Activated CD8-positive, alpha-beta memory T cell treated with anti-CD3 and anti-CD28 coated beads for 1 hour (primary cell): ENCODE data around the gene CARD19.

Experiments
- DNase-seq, 2 donors: peaks; one replicate each; pipeline ENCODE4 v3.0.0-alpha.2; 2020; ENCODE audit warnings: low read depth in 1 of 2; ENCODE audit errors: extremely low read depth in 1 of 2

The CARD19 gene

DNA sequence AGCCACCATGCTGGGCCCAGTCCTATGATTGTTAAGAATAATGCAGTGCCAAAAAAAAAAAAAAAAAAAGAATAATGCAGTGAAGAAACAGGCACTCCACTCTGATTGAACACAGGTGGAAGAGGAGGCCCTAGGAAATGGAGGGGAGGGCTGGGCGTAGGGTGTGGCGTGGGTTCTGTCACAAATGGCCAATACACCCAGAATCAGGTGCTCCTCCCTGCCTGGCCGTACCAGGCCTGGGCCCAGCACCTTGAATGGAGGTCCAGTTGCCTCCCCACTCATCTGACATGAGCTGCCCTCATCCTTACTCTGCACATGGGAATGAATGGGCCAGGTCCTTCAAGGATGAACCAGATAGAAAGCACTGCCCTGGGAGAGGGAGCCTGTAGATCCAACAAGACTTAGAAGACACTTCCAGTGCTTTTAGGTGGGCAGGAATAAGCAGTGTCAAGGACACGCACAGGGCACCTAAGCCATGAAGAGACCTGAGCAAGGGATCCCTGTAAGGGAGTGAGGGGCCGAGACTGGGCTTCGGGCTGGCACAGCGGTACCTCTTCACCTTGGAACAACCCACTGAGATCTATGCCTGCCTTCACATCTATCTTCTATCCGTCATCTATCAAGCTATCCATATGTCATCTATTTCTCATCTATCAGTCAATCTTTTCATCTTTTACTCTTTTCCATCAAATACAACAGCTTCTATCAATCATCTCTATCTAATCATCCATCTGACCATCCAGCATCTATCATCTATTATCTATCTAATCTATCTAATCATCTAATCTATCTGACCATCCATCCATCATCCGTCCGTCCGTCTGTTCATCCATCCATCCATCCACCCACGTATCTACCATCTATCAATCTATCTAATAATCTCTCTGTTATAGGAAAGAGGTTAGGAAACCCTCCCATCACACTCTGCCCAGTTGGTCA, 22.2 kb downstream of the CARD19 start:
- no peak for DNase-seq

DNA sequence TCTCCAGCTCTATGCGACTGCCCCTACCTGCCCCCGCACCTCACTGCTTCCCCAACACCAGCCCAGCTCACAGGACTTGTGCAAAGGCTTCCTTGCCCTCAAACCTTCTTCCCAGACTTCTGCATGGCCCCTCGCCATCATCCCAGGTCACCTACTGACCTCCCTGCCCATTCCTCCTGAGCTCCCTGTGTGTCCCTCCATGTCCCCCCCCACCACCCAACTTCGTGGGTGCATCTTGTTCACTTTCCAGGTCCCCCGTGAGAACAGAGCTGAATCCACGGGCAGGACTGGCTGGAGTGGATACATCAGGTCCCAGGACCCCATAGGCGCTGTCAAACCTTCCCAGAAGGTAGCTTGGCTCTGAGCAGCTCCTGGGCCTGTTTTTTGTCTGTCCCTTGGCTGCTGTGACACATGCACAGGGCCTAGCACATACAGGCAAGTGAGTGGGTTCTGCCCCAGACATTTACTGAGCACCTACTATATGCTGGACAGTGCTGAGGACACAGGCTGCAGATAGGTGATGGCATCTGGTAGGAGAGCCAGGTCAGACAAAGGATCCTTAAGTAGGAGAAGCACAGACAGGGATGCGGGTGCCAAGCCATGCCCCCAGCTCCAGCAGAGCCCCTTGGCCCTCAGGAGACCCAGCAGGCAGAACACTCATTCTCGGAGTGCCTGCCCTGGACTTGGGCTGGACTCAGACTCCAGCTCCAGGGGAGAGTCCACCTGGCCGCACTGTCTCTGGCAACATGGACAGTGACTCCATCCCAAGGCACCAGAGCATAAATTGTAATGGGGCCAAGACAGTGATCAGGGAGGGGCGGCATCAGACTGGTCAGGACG, 23.1 kb downstream of the CARD19 start:
- DNase-seq: no peak

DNA sequence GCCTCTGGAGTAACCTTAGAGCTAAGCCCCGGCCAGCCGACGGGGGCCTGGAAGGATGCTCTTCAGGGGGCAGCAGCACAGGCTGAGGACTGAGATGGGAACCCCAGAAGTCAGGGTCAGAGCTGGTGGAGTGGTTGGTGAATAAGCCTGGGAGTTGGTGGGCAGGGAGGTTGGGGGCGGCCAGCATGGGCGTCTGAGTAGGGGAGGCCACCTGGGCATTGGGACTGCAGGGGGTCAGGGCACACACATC, 23.6 kb downstream of the CARD19 start:
- DNase-seq: no peak

DNA sequence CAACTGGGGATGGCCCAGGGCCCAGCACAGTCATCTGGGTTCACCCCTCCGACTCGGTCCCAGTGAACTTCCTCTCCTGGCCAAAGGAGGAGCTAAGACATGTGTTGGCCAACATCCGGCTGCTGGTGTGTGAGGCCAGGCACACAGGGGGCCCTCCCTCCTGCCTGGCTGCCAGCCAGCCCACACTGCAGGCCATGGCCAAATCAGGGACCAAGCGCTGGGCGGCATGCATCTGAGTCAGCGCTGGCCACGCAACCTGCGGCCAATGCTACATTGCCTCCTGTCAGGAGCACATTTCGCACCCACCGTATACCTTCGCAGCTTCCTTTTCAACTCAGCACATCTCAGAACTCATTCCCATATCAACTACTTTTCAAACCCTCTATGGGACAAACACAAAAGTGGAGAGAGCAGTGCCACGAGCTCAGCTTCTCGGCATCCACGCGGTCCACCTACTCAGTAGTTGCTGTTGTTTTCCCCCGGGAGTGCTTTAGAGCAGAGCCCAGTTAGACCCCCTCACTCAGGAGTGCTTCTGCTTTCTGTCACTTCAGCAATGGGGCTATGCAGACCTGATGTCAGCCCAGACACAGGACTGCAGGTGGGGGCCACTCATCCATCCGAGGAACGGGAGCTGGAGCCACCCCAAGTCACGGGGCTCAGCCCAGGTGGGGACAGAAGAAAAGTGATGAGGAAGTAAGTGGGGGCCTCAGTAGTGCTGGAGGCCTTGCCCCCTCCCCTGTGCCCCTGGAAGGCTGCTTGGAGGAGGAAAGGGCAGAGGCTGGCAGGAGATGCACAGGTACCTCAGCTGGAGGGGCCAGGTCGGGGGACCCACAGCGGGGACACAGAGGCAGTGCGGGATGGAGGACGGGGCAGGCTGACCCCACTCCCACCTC, 24.2 kb downstream of the CARD19 start:
- no peak for DNase-seq

DNA sequence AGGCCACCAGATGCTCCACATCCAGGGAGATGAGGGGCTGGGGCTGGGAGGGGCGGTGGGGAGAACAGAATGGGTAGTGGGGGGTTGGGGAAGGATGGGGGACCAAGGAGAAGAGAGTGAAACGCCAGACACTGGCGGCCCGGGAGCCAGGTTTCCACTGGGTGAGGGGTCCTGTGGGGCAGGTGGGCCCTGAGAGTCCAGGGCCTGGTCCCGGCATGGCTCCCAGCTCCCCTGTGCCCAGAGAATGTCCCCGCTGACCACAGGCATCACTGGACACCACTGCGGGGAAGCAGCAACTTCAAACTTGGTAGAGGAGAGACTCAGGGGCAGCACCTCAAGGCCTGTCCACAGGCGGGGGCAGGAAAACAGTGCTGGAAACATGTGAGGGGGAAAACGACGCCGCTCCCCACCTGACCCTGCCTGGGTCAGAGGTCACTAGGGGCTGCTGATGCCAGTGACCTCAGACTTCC, 24.9 kb downstream of the CARD19 start:
- DNase-seq: no peak

DNA sequence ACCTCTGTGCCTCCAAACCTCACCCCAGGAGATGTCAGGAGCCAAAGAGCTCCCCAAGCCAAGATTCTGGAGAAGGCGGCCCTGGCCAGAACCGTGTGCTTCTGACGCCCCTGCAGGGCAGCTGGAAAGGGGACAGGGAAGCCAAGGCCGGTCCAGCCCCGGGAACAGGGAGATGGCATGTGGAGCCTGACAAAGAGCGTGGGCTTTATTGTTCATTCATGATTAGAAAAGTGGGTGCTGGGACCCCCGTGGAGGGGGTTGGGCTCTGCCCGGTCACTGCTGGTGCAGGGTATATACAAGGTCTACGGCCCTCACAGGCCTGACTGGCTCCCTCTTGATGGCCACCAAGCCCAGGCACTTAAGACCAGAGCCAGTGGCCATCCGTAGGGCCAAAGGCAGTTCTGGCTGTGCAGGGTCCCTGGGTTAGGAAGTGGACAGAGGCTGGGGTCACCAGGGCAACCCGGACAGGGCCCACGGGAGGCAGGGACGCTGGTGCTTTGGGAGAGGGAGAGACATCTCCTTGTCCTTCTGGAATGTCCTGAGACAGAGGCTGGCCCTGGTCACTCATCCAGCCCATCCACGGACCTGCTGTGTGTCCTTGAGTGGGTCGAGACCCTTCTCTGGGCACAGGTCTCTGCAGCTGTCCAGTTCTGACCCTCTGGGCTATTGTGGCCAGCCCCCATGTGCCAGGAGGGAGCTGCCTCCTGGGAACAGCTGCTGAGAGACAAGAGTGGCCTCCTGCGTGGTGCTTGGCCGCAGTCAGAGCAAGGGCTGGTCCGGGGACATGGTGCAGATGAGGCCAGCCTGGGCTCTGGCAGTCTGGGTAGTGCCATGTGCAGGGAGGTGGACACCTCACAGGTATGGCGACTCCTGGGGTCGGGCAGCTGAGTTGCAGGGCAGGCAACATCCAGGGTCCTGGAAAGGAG, 25.6 kb downstream of the CARD19 start:
- DNase-seq: no peak

DNA sequence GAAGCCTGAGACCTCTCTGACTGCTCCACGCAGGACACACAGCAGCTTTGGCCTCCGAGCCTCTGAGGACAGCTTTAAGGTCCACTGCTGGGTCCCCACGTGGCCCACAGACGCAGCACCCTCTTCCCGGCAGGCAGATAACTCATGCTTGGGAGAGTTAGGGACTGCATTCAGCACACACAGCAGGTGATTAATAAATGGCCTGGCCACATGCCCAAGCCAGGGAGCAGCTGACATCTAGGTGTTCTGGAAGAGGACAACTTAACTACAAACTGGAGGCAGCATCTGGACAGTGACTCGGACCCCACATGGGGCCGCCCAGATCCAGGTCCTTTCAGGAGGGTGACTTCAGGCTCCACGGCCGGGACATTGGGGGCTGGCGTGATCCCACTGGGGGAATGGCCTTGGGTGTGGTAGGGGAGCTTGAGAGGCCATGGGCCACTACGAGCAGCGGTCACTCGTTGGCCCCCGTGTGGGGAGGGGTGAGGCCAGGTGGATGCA, 26.8 kb downstream of the CARD19 start:
- no peak for DNase-seq

DNA sequence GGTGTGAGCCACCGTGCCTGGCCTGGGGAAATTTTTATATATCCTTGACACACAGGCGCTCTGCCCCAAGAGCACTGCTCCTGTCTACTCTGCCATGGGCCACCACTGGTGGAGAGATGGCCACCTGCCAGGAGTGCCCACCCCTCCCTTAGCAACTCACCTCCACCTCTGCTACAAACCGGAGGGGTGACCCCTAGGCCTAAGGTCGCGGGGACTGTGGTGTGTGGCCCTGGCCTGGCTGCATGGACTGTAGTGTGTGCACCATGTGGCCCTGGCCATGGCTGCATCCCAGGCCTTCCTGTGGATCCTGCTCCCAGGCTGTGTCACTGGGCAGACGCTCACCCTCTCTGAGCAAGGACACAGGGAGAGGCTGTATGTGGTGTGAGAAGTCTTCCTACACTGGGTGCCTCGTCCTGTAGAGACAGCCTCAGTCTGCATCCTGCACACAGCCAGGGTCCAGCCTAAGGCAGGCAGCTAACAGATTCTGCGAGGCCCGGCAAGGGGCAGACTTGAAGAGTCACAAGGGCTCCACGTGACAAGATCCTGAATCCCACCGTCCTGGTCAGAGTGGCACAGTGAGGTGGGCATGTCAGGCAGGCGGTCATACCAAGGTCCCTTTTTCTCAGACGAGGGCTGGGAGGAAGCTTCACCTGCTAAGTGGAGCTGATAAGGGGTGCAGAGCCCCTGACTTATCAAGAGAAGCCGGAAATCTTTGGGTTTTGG, 27.7 kb downstream of the CARD19 start:
- DNase-seq: no peak

DNA sequence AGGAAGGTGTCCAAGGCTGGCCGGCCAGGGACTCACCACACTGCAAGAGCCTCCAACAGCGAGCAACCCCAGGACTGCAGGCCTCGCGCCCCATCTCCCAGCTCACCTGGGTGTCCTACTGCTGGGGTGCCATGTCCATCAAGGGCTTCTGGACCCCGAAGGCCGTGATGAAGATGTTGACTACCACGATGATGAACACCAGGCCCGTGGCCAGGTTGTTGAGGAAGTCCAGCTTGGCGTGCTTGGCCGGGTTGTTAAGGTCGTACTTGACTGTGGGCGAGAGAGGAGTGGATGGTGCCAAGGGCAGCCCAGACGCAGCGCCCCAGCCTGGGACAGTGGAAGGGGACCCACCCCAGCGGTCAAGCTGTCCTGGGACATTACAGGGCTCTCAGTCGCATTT, 28.8 kb downstream of the CARD19 start:
- no peak for DNase-seq

DNA sequence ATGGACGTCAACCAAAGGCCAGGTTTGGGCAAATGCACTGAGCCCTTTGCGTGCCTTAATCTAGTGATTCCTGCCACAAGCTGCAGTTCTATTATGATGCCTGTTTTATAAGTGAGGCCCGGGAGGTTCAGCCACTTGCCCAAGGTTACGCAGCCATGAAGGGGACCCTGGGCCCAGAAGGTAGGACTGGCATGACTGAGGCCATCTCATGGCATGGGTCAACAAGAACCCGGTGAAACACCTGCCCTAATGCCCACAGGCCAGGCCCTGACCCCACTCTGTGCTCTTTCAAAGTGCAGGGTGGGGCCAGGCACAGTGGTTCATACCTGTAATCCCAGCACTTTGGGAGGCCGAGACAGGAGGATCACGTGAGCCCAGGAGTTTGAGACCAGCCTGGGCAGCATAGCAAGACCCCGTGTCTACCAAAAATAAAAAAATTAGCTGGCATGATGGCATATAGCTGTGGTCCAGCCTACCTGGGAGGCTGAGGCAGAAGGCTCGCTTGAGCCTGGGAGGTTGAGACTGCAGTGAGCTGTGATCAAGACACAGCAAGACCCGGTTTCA, 29.4 kb downstream of the CARD19 start:
- DNase-seq: no peak

DNA sequence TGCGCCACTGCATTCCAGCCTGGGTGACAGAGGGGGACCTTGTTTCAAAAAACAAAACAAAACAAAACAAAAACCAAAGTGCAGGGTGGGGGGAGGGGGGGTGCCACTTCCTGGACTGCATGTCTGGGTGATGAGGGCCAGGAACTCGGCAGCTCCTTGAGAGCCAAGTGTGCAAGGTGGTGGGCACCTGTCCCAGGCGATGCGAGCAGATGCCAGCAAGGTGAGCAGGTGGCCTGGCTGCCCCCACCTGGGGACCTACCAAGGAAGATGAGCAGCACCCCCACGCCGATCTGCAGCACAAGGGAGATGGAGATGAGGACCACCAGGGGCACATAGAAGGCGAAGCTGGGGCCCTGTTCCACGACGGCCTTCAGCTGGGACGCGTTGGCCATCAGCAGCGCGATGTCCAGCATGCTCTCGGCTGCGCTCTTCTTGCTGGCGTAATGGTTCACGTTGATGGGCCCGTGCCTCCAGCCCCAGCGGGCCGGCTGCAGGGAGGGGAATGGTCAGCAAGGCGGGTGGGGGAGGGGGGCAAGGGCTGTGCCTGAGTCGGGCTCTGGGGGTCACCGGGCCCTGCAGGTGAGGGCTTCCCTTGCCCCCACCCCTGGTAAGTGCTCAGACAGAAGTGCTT, 30.2 kb downstream of the CARD19 start:
- no peak for DNase-seq

DNA sequence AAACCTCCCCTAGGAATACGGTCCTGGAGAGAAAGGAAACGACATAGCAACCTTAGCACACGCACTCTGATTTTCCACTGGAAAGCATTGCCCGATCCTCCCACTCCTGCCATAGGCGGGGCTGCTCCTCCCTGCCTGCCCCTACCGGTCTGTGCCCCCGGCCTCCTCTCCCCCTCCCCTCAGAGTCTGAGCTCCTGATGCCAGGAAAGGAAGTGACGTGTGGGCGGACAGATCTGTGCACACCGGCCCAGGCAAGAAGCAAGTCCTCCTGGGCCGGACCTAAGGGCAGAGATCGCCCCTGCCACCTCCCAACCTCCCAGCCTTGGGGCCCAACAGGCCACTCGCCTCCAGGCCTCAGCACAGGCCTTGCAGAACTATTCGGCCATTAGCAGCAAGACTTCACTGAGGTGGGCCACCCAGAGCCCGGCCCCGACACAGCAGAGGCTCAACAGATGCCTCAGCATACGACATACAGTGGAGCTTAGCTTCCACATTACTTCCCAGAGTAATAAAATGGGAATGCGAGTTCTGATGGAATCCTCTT, 30.9 kb downstream of the CARD19 start:
- DNase-seq: no peak

DNA sequence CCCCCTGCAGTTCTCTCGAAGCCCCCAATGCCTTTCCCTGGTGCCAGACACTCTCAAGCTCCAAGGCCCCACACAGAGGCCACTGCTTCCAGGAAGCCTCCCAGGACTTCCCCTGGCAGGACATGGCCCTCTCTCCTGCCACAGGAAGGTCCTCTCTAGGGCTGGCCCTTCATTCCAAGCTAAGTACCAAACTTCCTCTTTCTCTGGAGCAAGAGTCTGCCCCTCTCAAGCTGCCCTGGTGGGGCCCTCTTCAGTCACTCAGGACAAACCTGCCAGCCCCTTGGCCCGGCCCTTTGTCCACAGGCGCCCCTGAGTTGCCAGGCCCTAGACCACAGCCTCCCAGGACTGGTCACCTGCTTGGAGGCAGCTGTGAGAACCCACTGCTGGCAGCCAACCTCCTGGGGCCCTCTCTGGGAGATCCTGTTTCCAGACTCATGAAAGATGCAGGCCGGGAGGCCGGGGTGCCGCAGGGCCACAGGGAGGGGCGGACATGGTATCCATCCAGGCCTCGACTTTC, 31.4 kb downstream of the CARD19 start:
- no peak for DNase-seq

DNA sequence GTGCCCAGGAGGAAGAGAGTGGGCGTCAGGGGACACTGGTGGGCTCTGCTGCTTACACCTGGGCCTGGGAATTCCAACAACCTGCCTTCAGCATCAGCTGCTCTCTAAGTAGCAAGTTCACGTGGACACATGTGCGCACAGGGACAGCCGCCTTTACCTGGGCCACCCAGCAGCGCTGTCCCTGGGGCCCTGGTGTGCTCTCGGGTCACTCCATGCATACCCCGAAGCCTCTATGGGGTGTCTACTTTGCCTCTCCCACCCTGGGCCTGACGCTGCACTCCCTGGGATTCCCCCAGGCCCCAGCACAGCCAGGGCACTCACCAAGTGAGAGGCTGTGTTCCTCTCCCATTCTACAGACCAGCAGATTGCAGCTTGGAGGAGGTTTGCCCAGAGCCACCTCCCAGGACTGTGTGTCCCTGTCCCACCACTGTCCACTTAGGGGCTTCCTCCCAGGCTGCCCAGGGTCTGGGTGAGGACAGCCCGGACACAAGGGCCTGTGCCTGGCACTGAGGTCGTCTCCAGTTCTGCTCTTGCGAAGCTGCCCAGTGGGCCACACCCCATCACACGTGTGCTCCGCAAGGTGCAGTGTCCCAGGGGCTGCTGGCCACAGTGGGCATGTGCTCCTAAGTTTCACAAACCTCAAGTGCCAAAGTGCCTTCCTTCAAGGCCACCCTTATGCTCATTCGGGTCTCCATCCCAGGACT, 32.1 kb downstream of the CARD19 start:
- no peak for DNase-seq

DNA sequence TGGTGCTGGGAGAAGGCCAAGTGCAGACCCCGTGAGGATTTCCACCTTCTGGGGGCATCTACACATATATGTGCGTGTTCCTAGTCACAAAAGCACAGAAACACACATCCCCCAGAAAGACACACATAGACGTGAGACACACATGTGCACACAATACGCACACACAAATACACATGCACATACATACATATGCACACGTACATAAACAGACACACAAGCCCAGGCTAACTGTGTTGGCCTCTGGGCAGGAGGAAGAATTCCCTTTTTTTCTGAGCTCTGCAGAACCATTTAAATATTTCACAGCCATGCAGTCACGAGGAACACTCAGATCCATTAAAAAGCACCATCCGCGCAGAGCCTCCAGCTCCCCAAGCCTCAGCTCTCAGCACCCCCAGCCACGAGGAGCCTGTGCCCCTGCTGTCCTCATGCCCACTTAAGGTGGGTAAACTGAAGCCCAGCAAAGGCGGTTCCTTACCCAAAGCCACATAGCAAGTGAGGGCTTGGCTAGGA, 32.8 kb downstream of the CARD19 start:
- no peak for DNase-seq

DNA sequence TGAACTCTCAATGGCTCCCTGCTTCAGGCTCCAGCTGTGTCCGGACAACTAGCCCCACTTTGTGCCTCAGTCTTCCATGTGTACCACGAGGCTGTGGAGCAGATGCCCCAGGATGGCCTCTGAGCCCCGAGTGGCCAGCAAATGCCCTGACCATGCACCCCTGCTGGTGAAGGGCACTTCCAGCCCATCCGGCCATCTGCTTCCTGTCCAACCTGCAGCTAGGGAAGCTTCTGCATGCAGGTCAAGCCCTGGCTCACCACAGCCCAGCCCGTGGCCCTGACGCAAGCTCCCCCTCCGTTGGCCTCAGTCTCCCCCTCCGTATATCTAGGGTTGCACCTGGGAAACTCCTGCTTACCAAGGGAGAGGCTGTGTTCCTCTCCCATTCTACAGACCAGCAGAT, 33.3 kb downstream of the CARD19 start:
- DNase-seq: no peak
